HL-60 (cell line): ENCODE data around the gene IL31RA.

Experiments
- CTCF ChIP-seq: IDR thresholded peaks from one replicate; pipeline ENCODE4 v1.5.1; 2011; ENCODE audit warnings: low read length, control low read depth, inconsistent platforms; ENCODE audit not compliant: insufficient read depth
- REST ChIP-seq: IDR thresholded peaks from 2 replicates; pipeline ENCODE4 v1.6.1; 2012; ENCODE audit warnings: low read depth; ENCODE audit not compliant: insufficient replicate concordance

GRCh38 chr5:55885359-55885758 lies 34.2 kb downstream of the IL31RA start:
- TF ChIP-seq CTCF: no peak
- no peak for TF ChIP-seq REST
